DLD1 (cell line): ENCODE measurements around the gene MYOT.
"Not testable (repeated sequence)": the region's sequence is repeated elsewhere in the genome, so short reads cannot be mapped to it uniquely, and the experiment has no call there.

Source experiments
- in situ Hi-C: cut with HindIII; loops from 2 replicates; pipeline ENCODE4 v1.10.0; 2017; ENCODE audit warnings: low sequenced_read_pairs

MYOT gene

DNA sequence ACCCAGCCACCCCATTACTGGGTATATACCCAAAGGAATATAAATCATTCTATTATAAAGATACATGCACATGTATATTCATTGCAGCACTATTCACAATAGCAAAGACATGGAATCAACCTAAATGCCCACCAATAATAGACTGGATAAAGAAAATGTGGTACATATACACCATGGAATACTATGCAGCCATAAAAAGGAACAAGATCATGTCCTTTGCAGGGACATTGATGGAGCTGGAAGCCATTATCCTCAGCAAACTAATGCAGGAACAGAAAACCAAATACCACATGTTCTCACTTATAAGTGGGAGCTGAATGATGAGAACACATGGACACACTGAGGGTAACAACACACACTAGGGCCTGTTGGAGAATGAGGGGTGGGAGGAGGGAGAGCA, 14.5 kb upstream of the MYOT start:
- in situ Hi-C loops = not testable (repeated sequence)

- in situ Hi-C loops = no loop called here
Observed at GRCh38 chr5:137856201-137856600, 11.5 kb upstream of the MYOT start.

DNA sequence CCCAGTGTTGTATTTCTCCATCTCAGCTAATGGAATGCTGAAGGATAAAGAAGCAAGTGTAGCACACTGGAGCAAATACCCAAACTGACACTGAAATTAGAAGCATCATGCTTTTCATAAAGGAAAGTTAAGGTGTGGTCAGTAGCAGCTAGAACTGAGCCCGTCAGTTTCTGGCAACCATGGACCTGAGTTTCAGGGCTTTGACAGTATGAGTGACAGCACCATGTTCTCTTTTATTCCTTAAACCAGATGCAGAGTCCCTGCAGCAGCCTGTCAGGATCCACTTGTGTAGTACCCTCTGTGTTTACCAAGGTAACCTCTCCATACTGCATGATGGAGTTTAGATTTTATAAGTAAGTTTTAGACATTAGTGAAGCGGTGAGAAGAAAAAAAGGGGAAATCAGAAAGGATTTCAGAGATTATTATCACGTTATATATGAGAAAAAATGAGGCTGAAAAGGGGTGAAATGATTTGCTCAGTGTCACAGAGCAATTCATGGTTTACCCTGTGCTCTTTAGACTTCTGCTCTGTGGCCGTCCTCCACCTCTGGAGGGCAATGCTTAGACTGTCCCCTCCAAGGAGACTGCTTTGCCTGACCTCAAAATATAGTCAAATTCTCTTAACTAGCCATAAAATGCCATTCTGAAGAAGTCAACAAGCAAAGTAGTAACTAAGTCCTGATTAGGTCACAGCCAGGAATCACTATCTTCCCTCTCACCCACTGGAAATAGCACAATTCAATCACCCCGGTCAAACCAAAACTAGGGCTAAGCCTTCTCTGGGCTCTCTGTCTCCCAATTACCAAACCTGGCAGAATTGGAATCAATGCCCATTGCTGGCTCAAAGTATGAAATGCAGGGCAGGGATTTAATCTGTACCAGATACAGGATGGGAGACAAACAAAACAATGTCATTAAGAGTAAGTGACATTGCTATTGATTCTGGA, 10.5 kb upstream of the MYOT start:
- in situ Hi-C loops = no loop called here

DNA sequence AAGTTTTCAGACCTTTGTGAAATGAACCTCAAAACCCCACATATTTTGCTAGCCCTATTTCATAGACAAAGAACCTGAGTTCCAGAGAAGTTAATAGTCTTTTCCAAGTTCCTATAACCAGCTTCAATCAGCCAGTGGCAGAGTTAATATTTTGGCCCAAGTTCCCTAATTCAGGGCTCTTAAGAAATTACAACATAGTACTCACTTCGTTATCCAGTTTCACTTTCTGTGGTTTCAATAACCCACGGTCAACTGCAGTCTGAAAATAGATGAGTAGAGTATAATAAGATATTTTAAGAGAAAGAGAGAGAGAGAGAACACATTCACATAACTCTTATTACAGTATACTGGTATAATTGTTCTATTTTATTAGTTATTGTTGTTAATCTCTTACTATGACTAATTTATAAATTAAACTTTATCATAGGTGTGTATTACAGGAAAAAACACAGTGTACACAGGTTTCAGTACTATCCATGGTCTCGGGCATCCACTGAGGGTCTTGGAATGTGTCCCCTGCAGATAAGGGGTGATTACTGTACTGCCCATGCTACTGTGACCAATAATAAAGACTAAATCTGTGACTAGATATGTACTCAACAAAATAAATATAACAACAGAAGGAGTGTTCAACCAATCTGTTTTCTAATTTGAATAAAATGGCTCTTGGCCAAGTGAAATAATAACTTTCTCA, 9.3 kb upstream of the MYOT start:
- in situ Hi-C loops = no loop called here

DNA sequence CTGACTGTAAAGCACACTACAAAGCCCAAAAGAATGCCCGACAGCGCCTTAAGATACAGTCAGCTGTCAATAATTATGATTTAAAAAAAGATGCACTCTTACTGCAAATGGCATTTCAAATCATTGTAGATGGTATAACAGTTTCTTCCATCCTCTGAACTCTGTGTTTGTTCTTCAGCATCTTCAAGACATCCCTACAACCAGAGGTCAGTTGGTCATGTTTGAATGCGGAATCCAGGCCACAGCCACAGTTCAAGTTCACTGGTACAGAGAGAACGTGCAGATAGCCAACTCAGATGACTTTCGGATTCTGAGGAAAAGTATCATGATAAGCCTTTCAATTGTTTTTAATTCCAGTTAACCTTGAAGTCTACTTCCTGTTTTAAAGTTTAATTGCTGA, 8.7 kb upstream of the MYOT start:
- in situ Hi-C loops = no loop called here

- in situ Hi-C loops = no loop called here
Observed at GRCh38 chr5:137862251-137862650, 5.4 kb upstream of the MYOT start.

DNA sequence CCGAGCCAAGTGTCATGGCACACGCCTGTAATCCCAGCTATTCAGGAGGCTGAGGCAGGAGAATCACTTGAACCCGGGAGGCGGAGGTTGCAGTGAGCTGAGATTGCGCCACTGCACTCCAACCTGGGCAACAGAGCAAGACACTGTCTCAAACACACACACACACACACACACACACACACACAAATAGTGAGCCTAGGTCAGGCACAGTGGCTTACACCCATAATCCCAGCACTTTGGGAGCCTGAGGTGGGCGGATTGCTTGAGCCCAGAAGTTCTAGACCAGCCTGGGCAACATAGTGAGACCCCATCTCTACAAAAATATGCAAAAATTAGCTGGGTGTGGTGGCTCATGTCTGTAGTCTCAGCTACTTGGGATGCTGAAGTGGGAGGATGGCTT, 4.0 kb upstream of the MYOT start:
- in situ Hi-C loops = not testable (repeated sequence)

- in situ Hi-C loops = no loop called here
Observed at GRCh38 chr5:137866541-137867388, 895 bp upstream of the MYOT start.

DNA sequence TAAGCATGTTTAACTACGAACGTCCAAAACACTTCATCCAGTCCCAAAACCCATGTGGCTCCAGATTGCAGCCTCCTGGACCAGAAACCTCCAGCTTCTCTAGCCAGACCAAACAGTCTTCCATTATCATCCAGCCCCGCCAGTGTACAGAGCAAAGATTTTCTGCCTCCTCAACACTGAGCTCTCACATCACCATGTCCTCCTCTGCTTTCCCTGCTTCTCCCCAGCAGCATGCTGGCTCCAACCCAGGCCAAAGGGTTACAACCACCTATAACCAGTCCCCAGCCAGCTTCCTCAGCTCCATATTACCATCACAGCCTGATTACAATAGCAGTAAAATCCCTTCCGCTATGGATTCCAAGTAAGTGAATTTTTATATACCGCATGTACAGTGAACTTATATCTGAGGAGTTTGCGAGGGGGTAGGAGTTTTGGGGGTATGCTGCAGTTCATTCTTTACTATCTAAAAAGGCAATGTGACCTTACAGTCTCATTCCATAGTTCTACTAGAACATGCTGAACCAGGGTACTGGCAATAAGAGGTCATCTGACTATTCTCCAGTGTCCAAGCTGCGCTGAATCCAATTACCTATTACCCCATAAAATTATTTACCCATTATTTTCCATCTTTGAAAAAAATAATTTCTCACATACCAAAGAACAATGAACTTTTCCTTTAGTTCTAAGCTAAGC, 3.1 kb downstream of the MYOT start:
- in situ Hi-C loops = no loop called here

DNA sequence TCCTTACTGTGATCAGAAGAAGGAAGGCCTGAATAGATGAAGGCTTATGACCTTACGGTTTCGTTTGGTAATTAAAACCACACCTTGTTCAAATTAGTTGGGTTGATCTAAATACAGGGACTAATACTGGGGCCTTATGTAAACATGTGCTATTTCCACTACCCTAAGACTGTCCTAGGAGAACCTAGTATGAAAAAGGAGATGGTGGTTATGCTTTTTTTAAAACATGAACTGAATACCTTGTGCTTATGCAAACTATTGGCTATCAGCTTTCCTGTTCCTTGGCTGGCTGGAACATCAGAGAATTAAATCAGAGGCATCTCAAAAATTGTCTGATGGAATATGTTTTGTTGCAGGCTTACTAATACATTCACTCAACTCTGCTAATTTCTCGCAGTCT, 3.9 kb downstream of the MYOT start:
- in situ Hi-C loops = no loop called here

DNA sequence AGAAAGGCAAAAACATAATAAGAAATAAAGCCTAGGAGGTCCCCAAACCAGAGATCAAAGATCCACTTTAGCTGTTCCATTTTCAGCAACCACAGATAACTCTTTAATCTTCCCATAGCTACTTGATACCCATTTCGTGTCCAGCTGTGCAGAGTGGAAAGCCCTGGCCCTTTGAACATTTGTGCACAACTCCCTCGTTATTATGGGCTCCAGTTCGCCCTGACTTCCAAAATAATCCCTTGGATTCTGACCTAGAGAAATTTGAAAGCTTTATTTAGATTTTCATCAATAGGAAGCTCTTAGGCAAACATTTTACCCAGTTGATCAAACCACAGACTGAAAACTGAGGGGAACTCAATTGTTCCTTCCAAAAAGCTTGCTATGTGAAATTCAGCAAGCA, 4.8 kb downstream of the MYOT start:
- in situ Hi-C loops = no loop called here

- in situ Hi-C loops = no loop called here
Observed at GRCh38 chr5:137876101-137876500, 8.4 kb downstream of the MYOT start.

GRCh38 chr5:137880313-137880712, 12.7 kb downstream of the MYOT start:
- in situ Hi-C loops = no loop called here

DNA sequence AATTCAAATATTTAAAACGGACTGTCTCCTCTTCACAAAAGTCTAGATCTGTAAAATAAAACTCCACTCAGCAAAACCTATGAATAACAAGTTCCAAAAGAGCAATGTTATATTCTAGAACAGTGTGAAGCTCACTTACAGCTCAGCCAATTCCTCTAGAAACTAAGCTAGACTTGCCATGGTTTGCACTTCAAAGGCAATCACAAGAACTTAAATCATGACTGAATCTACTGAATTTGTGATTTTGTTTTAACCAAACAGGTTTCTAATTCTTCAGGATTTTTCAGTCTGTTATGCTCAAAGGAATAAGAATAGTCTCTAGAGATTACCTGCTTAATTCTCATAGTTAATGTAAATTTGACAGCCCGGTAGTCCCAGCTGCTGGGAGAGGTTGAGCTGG, 20.2 kb downstream of the MYOT start:
- in situ Hi-C loops = no loop called here

- in situ Hi-C loops = no loop called here
Observed at GRCh38 chr5:137888466-137888862, 20.8 kb downstream of the MYOT start.

- in situ Hi-C loops = no loop called here
Observed at GRCh38 chr5:137888863-137889759, 21.5 kb downstream of the MYOT start, which contains the start of gene PKD2L2. Gene PKD2L2 (plus strand): TSS chr5:137889457. CDS start chr5:137889492, 35 bp downstream.

GRCh38 chr5:137890845-137891244, 23.2 kb downstream of the MYOT start:
- in situ Hi-C loops = no loop called here

GRCh38 chr5:137891849-137892248, 24.2 kb downstream of the MYOT start:
- in situ Hi-C loops = no loop called here

GRCh38 chr5:137894586-137894985, 26.9 kb downstream of the MYOT start:
- in situ Hi-C loops = no loop called here

DNA sequence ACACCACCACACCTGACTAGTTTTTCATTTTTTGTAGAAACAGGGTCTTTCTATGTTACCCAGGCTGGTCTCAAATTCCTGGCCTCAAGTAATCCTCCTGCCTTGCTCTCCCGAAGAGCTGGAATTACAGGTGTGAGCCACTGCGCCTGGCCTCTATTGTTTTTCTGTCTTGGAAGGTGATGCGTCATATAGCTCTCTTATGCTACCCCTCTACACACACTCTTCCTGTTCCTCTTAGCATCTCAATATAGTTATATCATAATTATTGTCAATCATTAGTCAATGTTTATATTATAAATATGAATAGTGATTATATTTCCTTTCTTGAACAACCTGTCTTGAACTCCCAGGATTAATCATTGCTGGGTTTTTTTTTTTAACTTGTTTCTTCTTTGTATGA, 28.9 kb downstream of the MYOT start:
- in situ Hi-C loops = no loop called here
